ENCODE measurements around the gene TMED1. TPM values are rescaled to one million over a fixed set of nuclear protein-coding genes. Genes with fewer than 3 reads are reported as not detected.

The TMED1 gene
- total and polyA plus RNA-seq, 2 of the 13 experiments (the other 11 are each of a cell fraction or from before 2014, with no cell fraction given), result 48.3 to 51.8 TPM

DNA sequence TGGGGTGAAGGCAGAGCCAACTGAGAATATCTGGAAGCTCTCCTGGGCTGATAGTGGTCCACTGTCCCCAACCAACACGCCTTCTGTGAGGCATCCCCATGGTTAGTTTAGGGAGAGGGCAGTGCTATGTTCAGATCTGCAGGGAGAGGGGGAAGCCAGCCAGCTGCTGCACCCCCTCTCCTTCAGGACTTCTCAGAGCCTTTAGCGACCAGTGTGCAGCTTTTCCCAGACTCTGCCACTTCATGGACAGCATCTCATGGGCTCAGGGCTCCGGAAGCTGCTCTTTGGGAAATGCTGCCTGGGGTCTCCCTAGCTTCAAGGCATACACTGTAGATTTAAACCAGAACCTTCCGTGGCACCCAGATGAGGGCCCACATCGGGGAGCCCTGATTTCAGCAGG, 33.5 kb downstream of the TMED1 start:
- WGBS (ENCODE audit: low lambda C conversion rate), result 100% methylated on average over 2 of the region's 5 CpGs
- no peaks in the 10 kb centered on the region for H3K27me3 ChIP-seq (ENCODE audit: control insufficient read depth in 1 of 2, insufficient read depth in 2 of 2, low read length in 2 of 2)
- in situ Hi-C loops (cut with HindIII; ENCODE audit: extremely low pct_ligation_motif_present, low pct_unique_long_range_greater_than_20kb) (no loop called here), intact Hi-C loops (cut with micrococcal nuclease; ENCODE audit: unreplicated experiment) (no loop called here)
- ATAC-seq, result no peak
- no peak overlapping the region for H3K27ac ChIP-seq (ENCODE audit: extremely low read length, insufficient read depth, low read length)
- H3K4me1 ChIP-seq (ENCODE audit: insufficient read depth, low read length), result no peaks in the 10 kb centered on the region
- no peak for FAIRE-seq
- no TSS peak for BruUV-seq (replicated peaks)
- no peak for DNase-seq (ENCODE audit: low spot score)
- H3K9me3 ChIP-seq (ENCODE audit: low read length), result no peaks in the 10 kb centered on the region
- H3K4me3 ChIP-seq (replicated peaks in 1 of 3; ENCODE audit: insufficient read depth in 1 of 3, low read depth in 2 of 3, low read length in 3 of 3), result no peak overlapping the region
- no peaks in the 10 kb centered on the region for H3K79me2 ChIP-seq (ENCODE audit: insufficient read depth, low read length)
- H3K9ac ChIP-seq (ENCODE audit: insufficient read depth, low read depth, low read length), result no peak overlapping the region
- POLR2A ChIA-PET, result no interaction called here
- H3K36me3 ChIP-seq (replicated peaks in 1 of 2; ENCODE audit: control insufficient read depth in 1 of 2, insufficient read depth in 2 of 2, low read length in 2 of 2), result peaks cover 22 to 63% of the 10 kb centered on the region in 2 experiments; a peak in 4 of 5 replicates
- H2AFZ ChIP-seq (ENCODE audit: low read length), result no peak overlapping the region
- CTCF ChIA-PET (ENCODE audit: low intra/inter-chr PET ratio, low total read pairs), result no interaction called here
- no peak overlapping the region for H3K4me2 ChIP-seq (ENCODE audit: low read depth, low read length)
- H4K20me1 ChIP-seq (ENCODE audit: insufficient read depth, low read length), result no peaks in the 10 kb centered on the region
- TF ChIP-seq CENPBD1 (CRISPR knock-in tag; IDR thresholded peaks at IDR 0.05; ENCODE audit: borderline replicate concordance, low read depth) (no peak), ZNF326 (CRISPR knock-in tag; IDR thresholded peaks at IDR 0.05; ENCODE audit: borderline replicate concordance) (no peak), E2F2 (CRISPR knock-in tag; IDR thresholded peaks at IDR 0.05; ENCODE audit: borderline replicate concordance) (no peak), ZNF770 (CRISPR knock-in tag; IDR thresholded peaks at IDR 0.05) (no peak), IRX3 (CRISPR knock-in tag; IDR thresholded peaks at IDR 0.05; ENCODE audit: borderline replicate concordance, low read depth) (no peak), BCL6 (CRISPR knock-in tag; IDR thresholded peaks at IDR 0.05) (no peak), SALL2 (CRISPR knock-in tag; IDR thresholded peaks at IDR 0.05) (no peak), PBX2 (CRISPR knock-in tag; IDR thresholded peaks at IDR 0.05) (no peak), ZBTB42 (CRISPR knock-in tag; IDR thresholded peaks at IDR 0.05) (no peak), KAT7 (CRISPR knock-in tag; IDR thresholded peaks at IDR 0.05; ENCODE audit: borderline replicate concordance) (no peak), SETDB1 (CRISPR knock-in tag; IDR thresholded peaks at IDR 0.05; ENCODE audit: borderline replicate concordance) (no peak), KLF16 (CRISPR knock-in tag; IDR thresholded peaks at IDR 0.05) (no peak)
- TF ChIP-seq, protein P1, sequence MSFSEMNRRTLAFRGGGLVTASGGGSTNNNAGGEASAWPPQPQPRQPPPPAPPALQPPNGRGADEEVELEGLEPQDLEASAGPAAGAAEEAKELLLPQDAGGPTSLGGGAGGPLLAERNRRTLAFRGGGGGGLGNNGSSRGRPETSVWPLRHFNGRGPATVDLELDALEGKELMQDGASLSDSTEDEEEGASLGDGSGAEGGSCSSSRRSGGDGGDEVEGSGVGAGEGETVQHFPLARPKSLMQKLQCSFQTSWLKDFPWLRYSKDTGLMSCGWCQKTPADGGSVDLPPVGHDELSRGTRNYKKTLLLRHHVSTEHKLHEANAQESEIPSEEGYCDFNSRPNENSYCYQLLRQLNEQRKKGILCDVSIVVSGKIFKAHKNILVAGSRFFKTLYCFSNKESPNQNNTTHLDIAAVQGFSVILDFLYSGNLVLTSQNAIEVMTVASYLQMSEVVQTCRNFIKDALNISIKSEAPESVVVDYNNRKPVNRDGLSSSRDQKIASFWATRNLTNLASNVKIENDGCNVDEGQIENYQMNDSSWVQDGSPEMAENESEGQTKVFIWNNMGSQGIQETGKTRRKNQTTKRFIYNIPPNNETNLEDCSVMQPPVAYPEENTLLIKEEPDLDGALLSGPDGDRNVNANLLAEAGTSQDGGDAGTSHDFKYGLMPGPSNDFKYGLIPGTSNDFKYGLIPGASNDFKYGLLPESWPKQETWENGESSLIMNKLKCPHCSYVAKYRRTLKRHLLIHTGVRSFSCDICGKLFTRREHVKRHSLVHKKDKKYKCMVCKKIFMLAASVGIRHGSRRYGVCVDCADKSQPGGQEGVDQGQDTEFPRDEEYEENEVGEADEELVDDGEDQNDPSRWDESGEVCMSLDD (CRISPR knock-in tag; IDR thresholded peaks at IDR 0.05; ENCODE audit: borderline replicate concordance), result no peak
- TF ChIP-seq, protein P2, sequence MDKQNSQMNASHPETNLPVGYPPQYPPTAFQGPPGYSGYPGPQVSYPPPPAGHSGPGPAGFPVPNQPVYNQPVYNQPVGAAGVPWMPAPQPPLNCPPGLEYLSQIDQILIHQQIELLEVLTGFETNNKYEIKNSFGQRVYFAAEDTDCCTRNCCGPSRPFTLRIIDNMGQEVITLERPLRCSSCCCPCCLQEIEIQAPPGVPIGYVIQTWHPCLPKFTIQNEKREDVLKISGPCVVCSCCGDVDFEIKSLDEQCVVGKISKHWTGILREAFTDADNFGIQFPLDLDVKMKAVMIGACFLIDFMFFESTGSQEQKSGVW (CRISPR knock-in tag; IDR thresholded peaks at IDR 0.05; ENCODE audit: borderline replicate concordance), result no peak
- TF ChIP-seq, protein P3, sequence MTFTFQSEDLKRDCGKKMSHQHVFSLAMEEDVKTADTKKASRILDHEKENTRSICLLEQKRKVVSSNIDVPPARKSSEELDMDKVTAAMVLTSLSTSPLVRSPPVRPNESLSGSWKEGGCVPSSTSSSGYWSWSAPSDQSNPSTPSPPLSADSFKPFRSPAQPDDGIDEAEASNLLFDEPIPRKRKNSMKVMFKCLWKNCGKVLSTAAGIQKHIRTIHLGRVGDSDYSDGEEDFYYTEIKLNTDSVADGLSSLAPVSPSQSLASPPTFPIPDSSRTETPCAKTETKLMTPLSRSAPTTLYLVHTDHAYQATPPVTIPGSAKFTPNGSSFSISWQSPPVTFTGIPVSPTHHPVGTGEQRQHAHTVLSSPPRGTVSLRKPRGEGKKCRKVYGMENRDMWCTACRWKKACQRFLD (CRISPR knock-in tag; IDR thresholded peaks at IDR 0.05; ENCODE audit: borderline replicate concordance), result no peak
